NCI-H526 treated with DMSO at 0.1 percent for 48 hours (cell line): ENCODE data around the gene ARL17A.
"Not testable (repeated sequence)": the region's sequence is repeated elsewhere in the genome, so short reads cannot be mapped to it uniquely, and the experiment has no call there.

Experiments
- DNase-seq: peaks from one replicate; lab custom pipeline; 2025; lab: John Stamatoyannopoulos, UW

Gene ARL17A

GRCh38 chr17:46579083-46580075 is at the start of gene ARL17A:
ARL17A (minus strand) TSS chr17:46579691; CDS start chr17:46576322, 3,369 bp downstream.
- not testable (repeated sequence) for DNase-seq

- DNase-seq = not testable (repeated sequence)
Measured at GRCh38 chr17:46628753-46629436, 49.4 kb upstream of the ARL17A start.

GRCh38 chr17:46627452-46627851 is 48.0 kb upstream of the ARL17A start:
- DNase-seq = not testable (repeated sequence)

GRCh38 chr17:46624726-46625125 is 45.2 kb upstream of the ARL17A start:
- not testable (repeated sequence) for DNase-seq

- DNase-seq = not testable (repeated sequence)
Measured at GRCh38 chr17:46623790-46624189, 44.3 kb upstream of the ARL17A start.

GRCh38 chr17:46618975-46619374 is 39.5 kb upstream of the ARL17A start:
- not testable (repeated sequence) for DNase-seq

- not testable (repeated sequence) for DNase-seq
Measured at GRCh38 chr17:46617121-46617520, 37.6 kb upstream of the ARL17A start.

GRCh38 chr17:46613876-46614275 is 34.4 kb upstream of the ARL17A start:
- not testable (repeated sequence) for DNase-seq

- not testable (repeated sequence) for DNase-seq
Measured at GRCh38 chr17:46611304-46611703, 31.8 kb upstream of the ARL17A start.

- DNase-seq = not testable (repeated sequence)
Measured at GRCh38 chr17:46603125-46603524, 23.6 kb upstream of the ARL17A start.

GRCh38 chr17:46600767-46601166 is 21.3 kb upstream of the ARL17A start:
- DNase-seq = not testable (repeated sequence)

- not testable (repeated sequence) for DNase-seq
Measured at GRCh38 chr17:46598344-46598931, 18.9 kb upstream of the ARL17A start.

GRCh38 chr17:46591332-46591731 is 11.8 kb upstream of the ARL17A start:
- not testable (repeated sequence) for DNase-seq

GRCh38 chr17:46590157-46591146 is 11.0 kb upstream of the ARL17A start, which contains the start of gene NSF:
NSF (plus strand) TSS chr17:46590669; CDS start chr17:46590776, 107 bp downstream.
- not testable (repeated sequence) for DNase-seq

GRCh38 chr17:46585444-46585843 is 6.0 kb upstream of the ARL17A start:
- not testable (repeated sequence) for DNase-seq

GRCh38 chr17:46580082-46580481 is 591 bp upstream of the ARL17A start:
- DNase-seq = not testable (repeated sequence)

GRCh38 chr17:46571796-46572195 is 7.7 kb downstream of the ARL17A start:
- DNase-seq = not testable (repeated sequence)

GRCh38 chr17:46566980-46567379 is 12.5 kb downstream of the ARL17A start:
- DNase-seq = not testable (repeated sequence)

- DNase-seq = not testable (repeated sequence)
Measured at GRCh38 chr17:46566284-46566683, 13.2 kb downstream of the ARL17A start.

- DNase-seq = not testable (repeated sequence)
Measured at GRCh38 chr17:46560048-46560447, 19.4 kb downstream of the ARL17A start.

GRCh38 chr17:46559155-46559554 is 20.3 kb downstream of the ARL17A start:
- not testable (repeated sequence) for DNase-seq
